Stimulated activated CD4-positive, alpha-beta T cell treated with anti-CD3 and anti-CD28 coated beads, TNF-alpha, amount 100 ng/mL, for 48 hours (primary cell): ENCODE data around the gene ASAH2.
A peak's percentile ranks its signal among the peaks of the same experiment; 100 is the strongest.
"Not testable (repeated sequence)": the region's sequence is repeated elsewhere in the genome, so short reads cannot be mapped to it uniquely, and the experiment has no call there.

Experiments used
- DNase-seq, 3 donors: peaks; one replicate each; pipeline ENCODE4 v3.0.0-alpha.2; 2020; ENCODE audit warnings: low read depth in 3 of 3

The ASAH2 gene

GRCh38 chr10:50254479-50254878 is 3.2 kb upstream of the ASAH2 start:
- no peak for DNase-seq

GRCh38 chr10:50250096-50250854 is 1.0 kb downstream of the ASAH2 start:
- DNase-seq, result no peak

GRCh38 chr10:50248598-50248997 is 2.7 kb downstream of the ASAH2 start:
- DNase-seq, result no peak

- DNase-seq, result no peak
Observed at GRCh38 chr10:50248062-50248461, 3.3 kb downstream of the ASAH2 start.

GRCh38 chr10:50244201-50244600 is 7.1 kb downstream of the ASAH2 start:
- DNase-seq, result no peak

- DNase-seq, result no peak
Observed at GRCh38 chr10:50242777-50243176, 8.5 kb downstream of the ASAH2 start.

GRCh38 chr10:50241478-50241877 is 9.8 kb downstream of the ASAH2 start:
- not testable (repeated sequence) for DNase-seq

GRCh38 chr10:50234486-50234885 is 16.8 kb downstream of the ASAH2 start:
- no peak for DNase-seq

GRCh38 chr10:50232261-50232639 is 19.1 kb downstream of the ASAH2 start:
- no peak for DNase-seq

- DNase-seq, result no peak
Observed at GRCh38 chr10:50231515-50232260, 19.6 kb downstream of the ASAH2 start.

GRCh38 chr10:50229460-50229859 is 21.9 kb downstream of the ASAH2 start:
- no peak for DNase-seq

- no peak for DNase-seq
Observed at GRCh38 chr10:50228672-50229071, 22.6 kb downstream of the ASAH2 start.

GRCh38 chr10:50226610-50227009 is 24.7 kb downstream of the ASAH2 start:
- no peak for DNase-seq

GRCh38 chr10:50224330-50224952 is 26.9 kb downstream of the ASAH2 start:
- peak; percentile 2 to 19 (median 14) for DNase-seq

- DNase-seq, result no peak
Observed at GRCh38 chr10:50222199-50222598, 29.1 kb downstream of the ASAH2 start.

GRCh38 chr10:50221470-50221869 is 29.8 kb downstream of the ASAH2 start:
- DNase-seq, result no peak

GRCh38 chr10:50219646-50220045 is 31.7 kb downstream of the ASAH2 start:
- no peak for DNase-seq

GRCh38 chr10:50219200-50219599 is 32.1 kb downstream of the ASAH2 start:
- DNase-seq, result no peak

- no peak for DNase-seq
Observed at GRCh38 chr10:50216894-50217293, 34.4 kb downstream of the ASAH2 start.

GRCh38 chr10:50216418-50216817 is 34.9 kb downstream of the ASAH2 start:
- no peak for DNase-seq

- no peak for DNase-seq
Observed at GRCh38 chr10:50211670-50212069, 39.6 kb downstream of the ASAH2 start.

- no peak for DNase-seq
Observed at GRCh38 chr10:50210876-50211275, 40.4 kb downstream of the ASAH2 start.
